Measurements from ENCODE around the gene FRMD4B.

DNA sequence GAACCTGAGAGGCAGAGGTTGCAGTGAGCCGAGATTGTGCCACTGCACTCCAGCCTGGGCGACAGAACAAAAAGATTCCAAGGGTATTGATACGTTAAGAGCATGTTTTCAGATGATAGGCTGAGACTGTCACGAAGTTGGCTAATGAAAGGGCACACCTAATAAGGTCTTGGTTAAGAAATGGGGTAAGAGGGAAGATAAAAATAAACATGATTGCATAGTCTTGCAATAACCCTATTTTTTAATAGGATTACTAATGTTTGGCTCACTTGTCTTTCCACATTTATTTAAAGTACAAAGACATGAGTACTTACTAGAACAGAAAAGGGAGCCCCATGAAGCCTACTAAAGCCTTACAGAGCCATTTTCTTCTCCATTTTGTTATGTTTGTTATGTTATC, 109.0 kb downstream of the FRMD4B start:
- TF ChIP-seq, protein P1, sequence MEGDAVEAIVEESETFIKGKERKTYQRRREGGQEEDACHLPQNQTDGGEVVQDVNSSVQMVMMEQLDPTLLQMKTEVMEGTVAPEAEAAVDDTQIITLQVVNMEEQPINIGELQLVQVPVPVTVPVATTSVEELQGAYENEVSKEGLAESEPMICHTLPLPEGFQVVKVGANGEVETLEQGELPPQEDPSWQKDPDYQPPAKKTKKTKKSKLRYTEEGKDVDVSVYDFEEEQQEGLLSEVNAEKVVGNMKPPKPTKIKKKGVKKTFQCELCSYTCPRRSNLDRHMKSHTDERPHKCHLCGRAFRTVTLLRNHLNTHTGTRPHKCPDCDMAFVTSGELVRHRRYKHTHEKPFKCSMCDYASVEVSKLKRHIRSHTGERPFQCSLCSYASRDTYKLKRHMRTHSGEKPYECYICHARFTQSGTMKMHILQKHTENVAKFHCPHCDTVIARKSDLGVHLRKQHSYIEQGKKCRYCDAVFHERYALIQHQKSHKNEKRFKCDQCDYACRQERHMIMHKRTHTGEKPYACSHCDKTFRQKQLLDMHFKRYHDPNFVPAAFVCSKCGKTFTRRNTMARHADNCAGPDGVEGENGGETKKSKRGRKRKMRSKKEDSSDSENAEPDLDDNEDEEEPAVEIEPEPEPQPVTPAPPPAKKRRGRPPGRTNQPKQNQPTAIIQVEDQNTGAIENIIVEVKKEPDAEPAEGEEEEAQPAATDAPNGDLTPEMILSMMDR (IDR thresholded peaks at IDR 0.05; ENCODE audit: extremely low read depth in 1 of 2, insufficient read depth in 1 of 2, low read depth in 1 of 2, low read length in 2 of 2): no peak
- TF ChIP-seq POLR2A (IDR thresholded peaks at IDR 0.05; ENCODE audit: low read depth, low read length): no peak
- TF ChIP-seq EZH2 (IDR thresholded peaks at IDR 0.05; ENCODE audit: borderline replicate concordance, low read depth, low read length, severe bottlenecking): no peak
- TF ChIP-seq GATA2 (IDR thresholded peaks at IDR 0.05; ENCODE audit: insufficient read depth, insufficient read length, low read depth, low read length): no peak
- TF ChIP-seq, protein P2, sequence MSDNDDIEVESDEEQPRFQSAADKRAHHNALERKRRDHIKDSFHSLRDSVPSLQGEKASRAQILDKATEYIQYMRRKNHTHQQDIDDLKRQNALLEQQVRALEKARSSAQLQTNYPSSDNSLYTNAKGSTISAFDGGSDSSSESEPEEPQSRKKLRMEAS (IDR thresholded peaks at IDR 0.05; ENCODE audit: insufficient read depth, insufficient read length): no peak
- TF ChIP-seq POLR2AphosphoS5 (IDR thresholded peaks at IDR 0.05; ENCODE audit: insufficient read depth, low read depth, low read length): no peak
- TF ChIP-seq MYC (IDR thresholded peaks at IDR 0.05; ENCODE audit: low read depth, low read length): no peak

Data from endothelial cell of umbilical vein (primary cell).